ENCODE data around the gene LPP. TPM values are rescaled to one million over a fixed set of nuclear protein-coding genes. Genes with fewer than 3 reads are reported as not detected.

The LPP gene
- total RNA-seq, 6 donors from 2014 or later = 86.0 to 196 (median 160) TPM

DNA sequence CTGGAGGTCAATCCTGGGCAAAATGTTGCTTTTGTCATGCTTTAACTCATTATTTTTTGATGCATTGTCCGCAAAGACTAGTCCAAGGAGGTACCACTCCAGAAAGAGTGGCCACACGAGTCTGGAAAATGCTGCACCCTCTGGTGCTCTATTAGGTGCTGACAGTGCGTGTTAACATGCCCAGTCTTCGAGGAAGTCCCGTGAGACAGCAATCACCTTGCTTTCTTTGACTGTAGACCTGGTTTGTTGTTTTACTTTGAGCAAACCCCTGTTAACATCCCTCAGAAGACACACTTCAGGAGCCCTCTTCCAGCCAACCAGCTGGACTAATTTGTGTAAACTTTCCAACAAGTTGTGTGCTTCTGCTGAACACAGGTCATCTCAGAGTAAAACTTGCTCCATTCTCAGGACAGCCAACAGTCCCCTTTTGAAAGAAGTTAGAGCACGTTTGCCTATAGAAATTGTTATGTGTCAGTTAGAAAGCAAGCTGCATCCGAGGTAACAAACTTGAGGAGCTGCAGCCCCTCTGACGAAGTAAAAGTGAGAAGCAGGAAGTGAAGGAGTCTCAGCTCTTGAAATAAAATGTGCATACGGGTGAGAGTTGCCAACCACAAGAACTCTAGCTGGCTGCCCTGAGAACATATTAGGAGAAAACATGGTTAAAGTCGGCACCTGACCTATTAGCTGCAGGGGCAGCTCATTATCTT is 205.0 kb downstream of the LPP start:
- ATAC-seq (ENCODE audit: low FRiP score in 2 of 2) (peak in 1 of 2 donors; percentile 37), DNase-seq (no peak)
- no peak for TF ChIP-seq POLR2A (IDR thresholded peaks at IDR 0.05)
- TF ChIP-seq, protein P1, sequence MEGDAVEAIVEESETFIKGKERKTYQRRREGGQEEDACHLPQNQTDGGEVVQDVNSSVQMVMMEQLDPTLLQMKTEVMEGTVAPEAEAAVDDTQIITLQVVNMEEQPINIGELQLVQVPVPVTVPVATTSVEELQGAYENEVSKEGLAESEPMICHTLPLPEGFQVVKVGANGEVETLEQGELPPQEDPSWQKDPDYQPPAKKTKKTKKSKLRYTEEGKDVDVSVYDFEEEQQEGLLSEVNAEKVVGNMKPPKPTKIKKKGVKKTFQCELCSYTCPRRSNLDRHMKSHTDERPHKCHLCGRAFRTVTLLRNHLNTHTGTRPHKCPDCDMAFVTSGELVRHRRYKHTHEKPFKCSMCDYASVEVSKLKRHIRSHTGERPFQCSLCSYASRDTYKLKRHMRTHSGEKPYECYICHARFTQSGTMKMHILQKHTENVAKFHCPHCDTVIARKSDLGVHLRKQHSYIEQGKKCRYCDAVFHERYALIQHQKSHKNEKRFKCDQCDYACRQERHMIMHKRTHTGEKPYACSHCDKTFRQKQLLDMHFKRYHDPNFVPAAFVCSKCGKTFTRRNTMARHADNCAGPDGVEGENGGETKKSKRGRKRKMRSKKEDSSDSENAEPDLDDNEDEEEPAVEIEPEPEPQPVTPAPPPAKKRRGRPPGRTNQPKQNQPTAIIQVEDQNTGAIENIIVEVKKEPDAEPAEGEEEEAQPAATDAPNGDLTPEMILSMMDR (IDR thresholded peaks at IDR 0.05) = no peak
- TF ChIP-seq POLR2AphosphoS5 (IDR thresholded peaks at IDR 0.05) = no peak
- TF ChIP-seq EP300 (IDR thresholded peaks at IDR 0.05) = no peak
- no peaks in the 10 kb centered on the region for H3K9me3 ChIP-seq
- H3K4me1 ChIP-seq = peaks cover 5 to 13% (median 11%) of the 10 kb centered on the region in 4 donors
- no peaks in the 10 kb centered on the region for H3K27me3 ChIP-seq
- H3K4me3 ChIP-seq = peak overlapping the region in 1 of 4 donors; percentile 11
- 58 to 71% methylated on average over 10 of the region's 10 CpGs for WGBS, 2 donors
- H3K36me3 ChIP-seq = no peaks in the 10 kb centered on the region
- no peak overlapping the region for H3K27ac ChIP-seq

DNA sequence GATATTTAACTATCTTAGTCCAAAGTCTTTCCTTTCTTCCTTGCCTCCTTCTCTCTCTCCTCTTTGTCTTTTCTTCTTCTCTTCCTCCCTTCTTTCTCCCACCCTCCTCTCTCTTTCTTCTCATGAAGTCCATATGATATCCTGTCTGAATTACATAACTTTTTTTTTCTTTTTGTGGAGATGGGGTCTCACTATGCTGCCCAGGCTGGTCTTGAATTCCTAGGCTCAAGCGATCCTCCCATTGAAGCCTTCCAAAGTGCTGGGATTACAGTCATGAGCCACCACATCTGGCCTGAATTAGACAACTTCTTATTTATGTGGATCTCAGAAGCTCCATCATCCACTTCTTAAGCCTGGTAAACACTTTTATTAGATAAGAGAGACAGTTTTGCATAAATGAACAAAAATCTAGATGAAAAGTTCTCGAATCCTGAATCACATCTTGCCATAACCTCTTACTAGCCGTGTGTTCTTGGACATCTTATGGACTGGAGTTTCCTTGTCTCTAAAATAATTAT is 206.5 kb downstream of the LPP start:
- no peaks in the 10 kb centered on the region for H3K9me3 ChIP-seq
- peaks cover 5 to 18% (median 13%) of the 10 kb centered on the region in 4 donors for H3K4me1 ChIP-seq

GRCh38 chr3:188361888-188362287 is 207.9 kb downstream of the LPP start:
- WGBS, 2 donors = 90% methylated on average over 7 of the region's 7 CpGs
- Histone ChIP-seq H3K27ac (no peak overlapping the region), H3K4me3 (no peak overlapping the region), H3K27me3 (no peaks in the 10 kb centered on the region), H3K36me3 (no peaks in the 10 kb centered on the region), H3K9me3 (no peaks in the 10 kb centered on the region), H3K4me1 (peaks cover 12 to 21% (median 19%) of the 10 kb centered on the region in 4 donors)
- TF ChIP-seq POLR2A (IDR thresholded peaks at IDR 0.05) = no peak
- no peak for DNase-seq
- ATAC-seq (ENCODE audit: low FRiP score in 2 of 2) = no peak

More for the DNA sequence above, 206.5 kb downstream of the LPP start:
- Histone ChIP-seq H3K27me3 (no peaks in the 10 kb centered on the region), H3K4me3 (no peak overlapping the region), H3K36me3 (no peaks in the 10 kb centered on the region), H3K27ac (no peak overlapping the region)
- no peak for DNase-seq
- no peak for ATAC-seq (ENCODE audit: low FRiP score in 2 of 2)
- TF ChIP-seq POLR2A (IDR thresholded peaks at IDR 0.05) = no peak
- no peak for TF ChIP-seq POLR2AphosphoS5 (IDR thresholded peaks at IDR 0.05)
- 95% methylated on average over 3 of the region's 3 CpGs for WGBS, 2 donors

DNA sequence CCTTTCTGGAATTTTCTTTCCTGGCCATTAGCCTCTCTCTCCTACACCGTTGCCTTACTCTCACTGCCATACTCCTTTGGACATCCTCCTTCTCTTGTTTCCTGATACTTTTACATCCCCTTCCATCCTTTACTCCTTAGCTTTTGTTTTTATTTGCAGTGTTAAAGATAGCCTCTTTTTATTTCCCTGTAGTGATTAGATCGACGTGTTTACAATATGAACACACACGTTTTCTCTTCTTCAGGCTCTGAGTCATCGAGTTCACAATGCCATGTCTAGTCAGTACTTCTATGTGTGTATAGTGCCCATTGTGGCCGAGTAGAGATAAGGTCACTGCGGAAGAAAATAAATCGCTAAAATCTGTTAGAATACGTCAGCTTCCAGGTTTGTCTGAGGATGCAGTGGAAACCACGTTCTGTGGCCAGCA is 208.5 kb downstream of the LPP start:
- H3K36me3 ChIP-seq = no peaks in the 10 kb centered on the region
- H3K4me1 ChIP-seq = peaks cover 12 to 21% (median 19%) of the 10 kb centered on the region in 4 donors
- no peak overlapping the region for H3K4me3 ChIP-seq
- WGBS, 2 donors = 52 to 53% methylated on average over 10 of the region's 10 CpGs
- ATAC-seq (ENCODE audit: low FRiP score in 2 of 2) (peak in 1 of 2 donors; percentile 72), DNase-seq (no peak)
- TF ChIP-seq POLR2AphosphoS5 (IDR thresholded peaks at IDR 0.05) (peak in 1 of 2 donors; percentile 42), POLR2A (IDR thresholded peaks at IDR 0.05) (no peak), EP300 (IDR thresholded peaks at IDR 0.05) (peak in 2 of 4 donors; percentile 51 to 60)
- TF ChIP-seq, protein P1 (IDR thresholded peaks at IDR 0.05) = no peak
- no peak overlapping the region for H3K27ac ChIP-seq
- no peaks in the 10 kb centered on the region for H3K9me3 ChIP-seq
- no peaks in the 10 kb centered on the region for H3K27me3 ChIP-seq

- no peak for ATAC-seq (ENCODE audit: low FRiP score in 2 of 2)
- no peaks in the 10 kb centered on the region for H3K27me3 ChIP-seq
- H3K4me3 ChIP-seq = no peak overlapping the region
- WGBS, 2 donors = 89 to 95% methylated on average over 5 of the region's 5 CpGs
- no peak for TF ChIP-seq EP300 (IDR thresholded peaks at IDR 0.05)
- no peak for TF ChIP-seq POLR2A (IDR thresholded peaks at IDR 0.05)
- TF ChIP-seq, protein P1 (IDR thresholded peaks at IDR 0.05) = no peak
- TF ChIP-seq POLR2AphosphoS5 (IDR thresholded peaks at IDR 0.05) = no peak
- H3K27ac ChIP-seq = no peak overlapping the region
- DNase-seq = no peak
- no peaks in the 10 kb centered on the region for H3K36me3 ChIP-seq
- no peaks in the 10 kb centered on the region for H3K9me3 ChIP-seq
- peaks cover 7 to 16% (median 8%) of the 10 kb centered on the region in 4 donors for H3K4me1 ChIP-seq
Observed at GRCh38 chr3:188365184-188365583, 211.2 kb downstream of the LPP start.
